Measurements from ENCODE around the gene HINFP.
"Not testable (repeated sequence)": the region's sequence is repeated elsewhere in the genome, so short reads cannot be mapped to it uniquely, and the experiment has no call there.

Gene HINFP

GRCh38 chr11:119155733-119156492 is 34.5 kb downstream of the HINFP start:
- DNase-seq (ENCODE audit: low spot score), result no peak

- no peak for DNase-seq (ENCODE audit: low spot score)
These were observed 35.1 kb downstream of the HINFP start for GRCh38 chr11:119156496-119156895.

GRCh38 chr11:119157063-119157462 is 35.7 kb downstream of the HINFP start:
- DNase-seq (ENCODE audit: low spot score), result no peak

GRCh38 chr11:119158467-119158866 is 37.1 kb downstream of the HINFP start:
- DNase-seq (ENCODE audit: low spot score), result no peak

- no peak for DNase-seq (ENCODE audit: low spot score)
These were observed 38.8 kb downstream of the HINFP start for GRCh38 chr11:119160151-119160550.

GRCh38 chr11:119161871-119162270 is 40.5 kb downstream of the HINFP start:
- DNase-seq (ENCODE audit: low spot score), result no peak

- DNase-seq (ENCODE audit: low spot score), result no peak
These were observed 45.1 kb downstream of the HINFP start for GRCh38 chr11:119166368-119167076.

- DNase-seq (ENCODE audit: low spot score), result not testable (repeated sequence)
These were observed 45.7 kb downstream of the HINFP start for GRCh38 chr11:119167077-119167458.

- DNase-seq (ENCODE audit: low spot score), result no peak
These were observed 46.6 kb downstream of the HINFP start for GRCh38 chr11:119167933-119168332.

- peak; percentile 72 for DNase-seq (ENCODE audit: low spot score)
These were observed 47.3 kb downstream of the HINFP start, which contains the start of gene NLRX1 for GRCh38 chr11:119168471-119169281. Gene NLRX1 (plus strand): TSS chr11:119168725. CDS start chr11:119171404, 2,679 bp downstream.

GRCh38 chr11:119169282-119169719 is 47.9 kb downstream of the HINFP start:
- DNase-seq (ENCODE audit: low spot score), result peak; percentile 10

- no peak for DNase-seq (ENCODE audit: low spot score)
These were observed 51.1 kb downstream of the HINFP start for GRCh38 chr11:119172513-119172912.

- no peak for DNase-seq (ENCODE audit: low spot score)
These were observed 52.1 kb downstream of the HINFP start for GRCh38 chr11:119173453-119173852.

- DNase-seq (ENCODE audit: low spot score), result no peak
These were observed 54.2 kb downstream of the HINFP start for GRCh38 chr11:119175493-119176077.

- DNase-seq (ENCODE audit: low spot score), result no peak
These were observed 56.8 kb downstream of the HINFP start for GRCh38 chr11:119178166-119178680.

- DNase-seq (ENCODE audit: low spot score), result no peak
These were observed 58.0 kb downstream of the HINFP start for GRCh38 chr11:119179342-119179741.

- DNase-seq (ENCODE audit: low spot score), result no peak
These were observed 58.6 kb downstream of the HINFP start for GRCh38 chr11:119179983-119180382.

GRCh38 chr11:119180729-119181676 is 59.6 kb downstream of the HINFP start:
- no peak for DNase-seq (ENCODE audit: low spot score)

GRCh38 chr11:119181677-119182412 is 60.5 kb downstream of the HINFP start:
- DNase-seq (ENCODE audit: low spot score), result no peak

GRCh38 chr11:119184399-119184798 is 63.0 kb downstream of the HINFP start:
- DNase-seq (ENCODE audit: low spot score), result not testable (repeated sequence)
